Adrenal gland (tissue), 12 donors: Measurements from ENCODE around the gene CAMK1D. TPM values are rescaled to one million over a fixed set of nuclear protein-coding genes. Genes with fewer than 3 reads are reported as not detected.
A peak's percentile ranks its signal among the peaks of the same experiment; 100 is the strongest.

Experiments
- DNase-seq, 7 donors: peaks; one replicate each; pipeline ENCODE4 v3.0.0-alpha.2; 2019 to 2020
- H3K27ac ChIP-seq, 5 donors: fragments of 200-600 bp; sonication (generic) in 4 of 5; 1 replicate in 3 of 5; 2 replicates in 2 of 5; pipeline versions ENCODE4 v1.5.1 to v1.8.0; 2016 to 2020; ENCODE audit warnings: mild to moderate bottlenecking in 1 of 5
- H3K27me3 ChIP-seq: fragments of 200-600 bp; 2 replicates; pipeline ENCODE4 v1.8.0; 2021
- H3K36me3 ChIP-seq, 2 donors: fragments of 200-600 bp; replicated peaks in 1 of 2; 1 replicate in 1 of 2; 2 replicates in 1 of 2; pipeline versions ENCODE4 v1.5.1 to v1.8.0; 2018 to 2022
- H3K4me1 ChIP-seq, 2 donors: fragments of 200-600 bp; replicated peaks in 1 of 2; 1 replicate in 1 of 2; 2 replicates in 1 of 2; pipeline versions ENCODE4 v1.5.1 to v1.8.0; 2018 to 2021
- H3K4me3 ChIP-seq, 4 donors: fragments of 200-600 bp; sonication (generic) in 3 of 4; one replicate each; pipeline ENCODE4 v1.5.1; 2016 to 2018
- H3K9me3 ChIP-seq, 3 donors: fragments of 200-600 bp; sonication (generic) in 1 of 3; replicated peaks in 1 of 3; 1 replicate in 2 of 3; 2 replicates in 1 of 3; pipeline versions ENCODE4 v1.5.1 to v1.8.0; 2016 to 2021
- CTCF ChIP-seq, 6 experiments: fragments of 450-650 bp in 4 of 6; fragments of 200-600 bp in 2 of 6; sonication (generic) in 1 of 6; IDR thresholded peaks; 1 replicate in 5 of 6; 2 replicates in 1 of 6; pipeline versions ENCODE4 v1.5.1 to v1.8.0; 2016 to 2021; ENCODE audit warnings: antibody characterized with exemption in 6 of 6, mild to moderate bottlenecking in 2 of 6, moderate library complexity in 1 of 6
- POLR2A ChIP-seq, 2 donors: fragments of 450-650 bp; IDR thresholded peaks; one replicate each; pipeline ENCODE4 v1.6.1; 2017; ENCODE audit warnings: antibody characterized with exemption in 2 of 2, mild to moderate bottlenecking in 2 of 2, moderate library complexity in 1 of 2
- WGBS, 4 donors: extraction: QIAGEN DNeasy Blood & Tissue Kit in 2 of 4; methylation state at CpG; one replicate each; pipeline versions ENCODE4 v1.1.5 to v1.1.7; 2013 to 2017; 5-methylcytosine and 5-hydroxymethylcytosine counted together
- intact Hi-C, 2 donors: fragments of 100-400 bp; cut with DNase I; formaldehyde crosslinking; loops; one replicate each; pipeline versions ENCODE4 v1.14.1 to v1.15.0; 2022 to 2023
- polyA plus RNA-seq, 3 donors: library from polyadenylated mRNA; stranded (reverse); fragments of 200-250 nt in 2 of 3; fragments of 350-450 nt in 1 of 3; fragmentation: Illumina TruSeq in 1 of 3; extraction: RNeasy Lipid Tissue Mini Kit (QIAGEN cat#74804) in 1 of 3; gene quantifications; one replicate each; pipeline ENCODE4 v1.2.3, GENCODE V29; 2013 to 2014
- total RNA-seq, 9 donors: library from RNA; depleted of rRNA in 4 of 9; stranded (reverse); fragments of >200 nt in 4 of 9; fragments of 120-200 nt in 1 of 9; fragmentation: NEBNext Ultra II Directional in 1 of 9; extraction: Animal tissue kit (Norgen Biotek cat#: 25700) in 1 of 9; gene quantifications; one replicate each; pipeline versions ENCODE4 v1.1.0 to v1.2.4, GENCODE V29; 2013 to 2023
- donor health status: healthy with polysubstance abuse.
- donor health status: Bipolar disorder and iron deficiency.
- donor health status: DM: yes; HTN: yes; CAD: no.
- donor health status: DM: no; HTN: no; CAD: no.
- donor health status: DM: no; HTN: no; CAD: no.
- donor health status: DM: yes; HTN: yes; CAD: no.

The CAMK1D gene
- total and polyA plus RNA-seq, 12 donors = 2.3 to 9.4 (median 6.5) TPM

DNA sequence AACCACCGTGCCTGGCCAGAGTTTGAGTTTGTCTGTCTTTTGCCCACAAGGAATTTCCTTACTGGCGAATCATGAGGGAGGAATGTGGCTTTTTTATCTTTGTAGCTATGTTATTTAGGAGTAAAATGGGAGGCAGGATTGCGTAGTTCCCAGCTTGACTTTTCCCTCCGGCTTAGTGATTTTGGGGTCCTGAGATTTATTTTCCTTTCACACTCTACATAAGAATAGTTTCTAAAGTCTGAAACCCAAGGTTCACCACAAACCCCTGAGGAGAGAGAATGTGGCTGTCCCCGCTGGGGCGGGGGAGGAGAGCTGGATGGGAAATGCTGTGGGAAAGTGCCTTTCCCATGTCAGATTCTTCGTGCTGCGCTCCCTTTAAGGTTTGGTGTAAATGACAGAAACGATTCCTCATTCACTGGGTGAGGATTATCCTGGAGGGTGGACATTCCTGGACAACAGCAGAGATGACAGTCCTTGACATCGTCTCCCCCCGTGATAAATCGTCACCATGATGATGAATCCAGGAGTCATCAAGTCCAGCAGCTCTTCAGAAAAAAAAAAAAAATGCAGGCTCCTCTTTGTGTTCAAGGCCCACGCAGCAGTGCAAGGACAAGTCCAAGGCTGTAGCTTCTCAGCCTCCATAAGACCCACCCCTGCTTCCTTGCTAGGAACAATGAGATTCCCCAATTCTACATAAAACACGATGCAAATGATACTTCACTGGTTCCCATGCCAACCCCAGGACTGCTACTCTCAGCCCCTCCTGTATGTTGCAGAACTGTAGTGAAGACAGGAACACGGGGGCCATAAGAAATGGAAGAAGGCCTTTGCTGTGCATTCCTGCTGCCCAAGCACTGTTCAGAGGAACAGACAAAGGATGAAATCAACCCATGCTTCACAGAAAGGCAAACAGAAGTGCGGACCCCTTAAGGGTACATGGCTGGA is 419.1 kb downstream of the CAMK1D start:
- TF ChIP-seq CTCF (IDR thresholded peaks at IDR 0.05) = no peak
- no peak for TF ChIP-seq POLR2A (IDR thresholded peaks at IDR 0.05)
- intact Hi-C loops = no loop called here
- no peak overlapping the region for H3K27ac ChIP-seq
- peak in 3 of 7 donors; percentile 25 to 48 (median 43) for DNase-seq
- WGBS, 4 donors = 61 to 68% (median 63%) methylated on average over 16 of the region's 16 CpGs
- no peaks in the 10 kb centered on the region for H3K36me3 ChIP-seq
- peaks cover 10 to 13% of the 10 kb centered on the region in 2 donors for H3K4me1 ChIP-seq
- no peaks in the 10 kb centered on the region for H3K9me3 ChIP-seq
- H3K27me3 ChIP-seq = no peaks in the 10 kb centered on the region
- no peak overlapping the region for H3K4me3 ChIP-seq

DNA sequence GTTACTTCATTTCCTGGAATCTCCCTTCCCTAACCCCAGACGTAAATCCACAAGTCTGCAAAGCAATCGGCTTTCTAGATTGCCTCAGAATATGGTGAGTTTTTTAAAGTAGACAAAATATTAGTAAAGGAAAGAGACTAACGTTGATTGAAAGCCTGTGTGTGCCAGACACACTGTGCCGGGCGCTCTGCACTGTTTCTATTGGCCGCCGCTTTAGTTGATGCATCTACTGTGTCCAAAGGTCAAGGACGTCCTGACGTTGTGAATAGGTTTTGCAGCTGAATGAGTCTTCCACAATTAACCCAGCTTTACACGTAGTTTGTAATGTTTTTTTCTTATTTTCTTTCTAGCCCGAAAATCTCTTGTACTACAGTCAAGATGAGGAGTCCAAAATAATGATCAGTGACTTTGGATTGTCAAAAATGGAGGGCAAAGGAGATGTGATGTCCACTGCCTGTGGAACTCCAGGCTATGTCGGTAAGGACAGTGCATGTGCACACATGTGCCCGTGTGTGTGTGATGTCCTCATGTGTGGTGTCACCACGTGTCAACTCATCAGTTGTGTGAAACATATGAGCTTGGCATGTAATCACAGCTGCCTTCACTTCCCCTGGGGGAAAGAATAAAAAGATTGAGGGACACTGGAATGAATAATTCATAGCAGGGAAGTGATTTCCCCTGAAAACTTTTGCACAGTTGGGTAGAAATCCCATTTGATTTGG is 420.1 kb downstream of the CAMK1D start:
- H3K4me1 ChIP-seq = peaks cover 10 to 13% of the 10 kb centered on the region in 2 donors
- no peaks in the 10 kb centered on the region for H3K36me3 ChIP-seq
- 43 to 52% (median 51%) methylated on average over 14 of the region's 14 CpGs for WGBS, 4 donors
- H3K4me3 ChIP-seq = no peak overlapping the region
- peak; percentile 25 to 65 (median 53) for DNase-seq
- no peak overlapping the region for H3K27ac ChIP-seq
- H3K9me3 ChIP-seq = no peaks in the 10 kb centered on the region
- intact Hi-C loops = no loop called here
- H3K27me3 ChIP-seq = no peaks in the 10 kb centered on the region
- TF ChIP-seq POLR2A (IDR thresholded peaks at IDR 0.05) = no peak
- TF ChIP-seq CTCF (IDR thresholded peaks at IDR 0.05) = no peak

GRCh38 chr10:12771981-12772760 is 422.8 kb downstream of the CAMK1D start:
- Histone ChIP-seq H3K27me3 (no peaks in the 10 kb centered on the region), H3K4me3 (no peak overlapping the region), H3K36me3 (no peaks in the 10 kb centered on the region), H3K9me3 (no peaks in the 10 kb centered on the region), H3K4me1 (peaks cover 10 to 13% of the 10 kb centered on the region in 2 donors), H3K27ac (no peak overlapping the region)
- intact Hi-C loops = no loop called here
- TF ChIP-seq POLR2A (IDR thresholded peaks at IDR 0.05) (no peak), CTCF (IDR thresholded peaks at IDR 0.05) (no peak)
- DNase-seq = no peak
- WGBS, 4 donors = 95 to 97% (median 95%) methylated on average over 11 to 19 of the region's 19 CpGs
